Astrocyte (in vitro differentiated cells and primary cell): ENCODE data around the gene ACOX2.

Source experiments
- EZH2 ChIP-seq: IDR thresholded peaks from 2 replicates; pipeline ENCODE4 v1.6.1; 2012; ENCODE audit warnings: mild to moderate bottlenecking, low read length, inconsistent platforms; ENCODE audit not compliant: insufficient read depth
- TF ChIP-seq, protein P1 (sequence below): IDR thresholded peaks from 2 replicates; pipeline ENCODE4 v1.5.1; 2011; ENCODE audit warnings: low read depth, mild to moderate bottlenecking, inconsistent platforms, low read length, moderate library complexity; ENCODE audit not compliant: insufficient read depth

DNA sequence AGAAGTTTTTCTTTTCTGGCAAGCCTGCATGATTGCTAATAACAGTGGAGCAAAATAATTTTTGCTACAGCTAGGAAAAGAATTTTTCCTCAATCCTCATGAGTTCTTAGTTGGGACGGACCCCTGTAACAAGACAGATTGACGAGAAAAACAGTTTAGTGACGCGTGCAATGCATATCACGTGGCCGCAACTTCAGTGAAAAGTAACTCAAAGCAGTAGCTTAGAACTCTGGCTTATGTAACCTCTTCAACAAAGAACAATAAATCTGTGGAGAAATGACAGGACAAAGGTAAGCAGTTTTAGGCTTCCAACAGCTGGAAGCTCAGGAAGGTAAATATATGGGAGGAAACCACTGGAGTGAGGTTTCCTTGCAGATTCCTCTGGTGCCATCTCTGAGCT is 20.5 kb upstream of the ACOX2 start:
- TF ChIP-seq, protein P1, sequence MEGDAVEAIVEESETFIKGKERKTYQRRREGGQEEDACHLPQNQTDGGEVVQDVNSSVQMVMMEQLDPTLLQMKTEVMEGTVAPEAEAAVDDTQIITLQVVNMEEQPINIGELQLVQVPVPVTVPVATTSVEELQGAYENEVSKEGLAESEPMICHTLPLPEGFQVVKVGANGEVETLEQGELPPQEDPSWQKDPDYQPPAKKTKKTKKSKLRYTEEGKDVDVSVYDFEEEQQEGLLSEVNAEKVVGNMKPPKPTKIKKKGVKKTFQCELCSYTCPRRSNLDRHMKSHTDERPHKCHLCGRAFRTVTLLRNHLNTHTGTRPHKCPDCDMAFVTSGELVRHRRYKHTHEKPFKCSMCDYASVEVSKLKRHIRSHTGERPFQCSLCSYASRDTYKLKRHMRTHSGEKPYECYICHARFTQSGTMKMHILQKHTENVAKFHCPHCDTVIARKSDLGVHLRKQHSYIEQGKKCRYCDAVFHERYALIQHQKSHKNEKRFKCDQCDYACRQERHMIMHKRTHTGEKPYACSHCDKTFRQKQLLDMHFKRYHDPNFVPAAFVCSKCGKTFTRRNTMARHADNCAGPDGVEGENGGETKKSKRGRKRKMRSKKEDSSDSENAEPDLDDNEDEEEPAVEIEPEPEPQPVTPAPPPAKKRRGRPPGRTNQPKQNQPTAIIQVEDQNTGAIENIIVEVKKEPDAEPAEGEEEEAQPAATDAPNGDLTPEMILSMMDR: no peak
- TF ChIP-seq EZH2: no peak
